GM18519 (cell line): ENCODE data around the gene NUP153.
"Not testable (repeated sequence)": the region's sequence is repeated elsewhere in the genome, so short reads cannot be mapped to it uniquely, and the experiment has no call there.

ENCODE experiments used
- ATAC-seq: cut with Tn5 transposase; IDR thresholded peaks from one replicate; pipeline ENCODE4 v1.9.1; 2021; ENCODE audit warnings: mild to moderate bottlenecking, moderate library complexity; ENCODE audit not compliant: unreplicated experiment, low FRiP score

NUP153 gene

GRCh38 chr6:17706580-17707370, at the start of gene NUP153:
TSS of gene NUP153 (minus strand) at chr6:17706925. CDS start at chr6:17706387, 538 bp downstream.
- peak; percentile 61 for ATAC-seq

- no peak for ATAC-seq
Observed at GRCh38 chr6:17754254-17754653, 47.5 kb upstream of the NUP153 start.

DNA sequence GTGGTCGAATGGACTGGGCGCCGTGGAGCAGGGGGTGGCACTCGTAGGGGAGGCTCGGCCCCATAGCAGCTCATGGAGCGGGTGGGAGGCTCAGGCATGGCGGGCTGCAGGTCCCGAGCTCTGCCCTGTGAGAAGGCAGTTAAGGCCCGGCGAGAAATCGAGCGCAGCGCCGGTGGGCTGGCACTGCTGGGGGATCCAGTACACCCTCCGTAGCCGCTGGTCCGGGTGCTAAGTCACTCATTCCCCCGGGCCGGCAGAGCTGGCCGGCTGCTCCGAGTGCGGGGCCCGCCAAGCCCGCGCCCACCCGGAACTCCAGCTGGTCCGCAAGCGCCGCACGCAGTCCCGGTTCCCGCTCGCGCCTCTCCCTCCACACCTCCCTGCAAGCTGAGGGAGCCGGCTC, 38.6 kb upstream of the NUP153 start:
- ATAC-seq = not testable (repeated sequence)

GRCh38 chr6:17744757-17745308, 38.1 kb upstream of the NUP153 start:
- not testable (repeated sequence) for ATAC-seq

DNA sequence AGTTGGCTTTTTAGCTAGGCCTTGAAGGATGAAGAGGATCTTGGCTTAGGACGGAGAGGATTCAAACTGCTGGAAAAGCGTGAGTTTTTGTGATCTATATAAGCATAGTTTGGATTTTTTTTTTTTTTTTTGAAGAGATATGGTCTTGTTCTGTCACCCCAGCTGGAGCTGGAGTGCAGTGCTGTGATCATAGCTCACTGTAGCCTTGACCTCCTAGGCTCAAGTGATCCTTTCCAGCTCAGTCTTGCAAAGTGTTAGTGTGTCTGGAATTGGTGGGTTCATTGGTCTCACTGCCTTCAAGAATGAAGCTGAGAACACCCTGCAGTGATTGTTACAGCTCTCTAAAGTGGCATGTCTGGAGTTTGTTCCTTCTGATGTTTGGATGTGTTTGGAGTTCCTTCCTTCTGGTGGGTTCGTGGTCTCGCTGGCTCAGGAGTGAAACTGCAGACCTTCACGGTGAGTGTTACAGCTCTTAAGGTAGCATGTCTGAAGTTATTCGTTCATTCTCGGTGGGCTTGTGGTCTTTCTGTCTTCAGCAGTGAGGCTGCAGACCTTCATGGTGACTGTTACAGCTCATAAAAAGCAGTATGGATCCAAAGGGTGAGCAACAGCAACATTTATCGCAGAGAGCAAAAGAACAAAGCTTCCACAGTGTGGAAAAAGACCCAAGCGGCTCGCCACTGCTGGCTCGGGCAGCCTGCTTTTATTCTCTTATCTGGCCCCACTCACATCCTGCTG, 37.5 kb upstream of the NUP153 start:
- ATAC-seq = no peak

- ATAC-seq = no peak
Observed at GRCh38 chr6:17741507-17741906, 34.8 kb upstream of the NUP153 start.

DNA sequence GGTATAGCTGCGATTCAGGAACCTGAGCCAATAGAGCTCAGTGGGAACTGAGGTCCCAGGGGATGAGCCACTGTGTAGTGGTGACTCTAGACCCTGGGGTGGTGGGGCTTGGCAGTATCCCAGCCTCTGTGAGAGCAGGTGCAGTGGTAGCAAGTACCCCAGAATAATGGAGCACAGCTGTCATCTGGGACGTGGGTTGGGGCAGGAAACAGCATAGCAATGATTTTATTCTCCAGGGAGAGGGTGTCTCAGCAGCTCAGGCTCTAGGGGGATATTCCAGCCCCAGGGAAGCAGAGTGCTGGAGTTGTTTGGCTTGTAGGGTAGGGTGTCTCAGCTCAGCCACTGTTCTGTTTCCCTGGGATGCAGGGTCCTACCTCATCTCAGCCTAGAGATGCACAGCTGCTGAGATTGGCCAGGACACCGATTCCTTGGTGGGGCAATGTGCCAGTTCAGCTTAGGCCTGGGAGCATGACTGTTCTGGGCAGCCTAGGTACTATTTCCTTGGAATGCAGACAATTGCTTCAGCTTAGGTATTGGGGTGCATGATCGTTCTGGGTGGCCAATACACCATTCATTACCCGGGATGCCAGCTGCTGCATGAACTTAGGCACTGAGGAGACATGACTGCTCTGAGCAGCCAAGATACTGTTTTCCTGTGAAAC, 34.0 kb upstream of the NUP153 start:
- ATAC-seq = no peak

DNA sequence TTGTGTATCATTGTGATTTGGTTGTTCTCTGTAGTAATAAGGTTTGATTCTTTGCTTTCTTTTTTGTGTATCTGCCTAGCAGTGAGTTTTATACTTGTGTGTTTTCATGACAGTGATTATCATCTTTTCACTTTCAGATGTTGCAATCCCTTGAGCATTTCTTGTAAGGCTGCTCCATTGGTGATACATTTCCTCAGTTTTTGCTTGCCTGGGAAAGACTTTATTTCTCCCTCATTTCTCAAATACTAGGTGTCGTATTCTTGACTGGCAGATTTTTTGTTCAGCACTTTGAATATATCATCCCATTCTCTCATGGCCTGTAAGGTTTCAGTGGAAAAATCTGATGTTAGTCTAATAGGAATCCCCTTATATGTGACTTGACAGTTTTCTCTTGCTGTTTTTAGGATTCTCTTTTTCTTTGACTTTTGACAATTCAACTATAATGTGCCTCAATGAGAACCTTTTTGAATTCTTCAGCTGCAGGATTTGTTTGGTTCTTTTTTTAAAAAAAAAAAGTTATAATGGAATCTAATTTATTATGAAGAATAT, 31.1 kb upstream of the NUP153 start:
- ATAC-seq = no peak

GRCh38 chr6:17735311-17735710, 28.6 kb upstream of the NUP153 start:
- not testable (repeated sequence) for ATAC-seq

DNA sequence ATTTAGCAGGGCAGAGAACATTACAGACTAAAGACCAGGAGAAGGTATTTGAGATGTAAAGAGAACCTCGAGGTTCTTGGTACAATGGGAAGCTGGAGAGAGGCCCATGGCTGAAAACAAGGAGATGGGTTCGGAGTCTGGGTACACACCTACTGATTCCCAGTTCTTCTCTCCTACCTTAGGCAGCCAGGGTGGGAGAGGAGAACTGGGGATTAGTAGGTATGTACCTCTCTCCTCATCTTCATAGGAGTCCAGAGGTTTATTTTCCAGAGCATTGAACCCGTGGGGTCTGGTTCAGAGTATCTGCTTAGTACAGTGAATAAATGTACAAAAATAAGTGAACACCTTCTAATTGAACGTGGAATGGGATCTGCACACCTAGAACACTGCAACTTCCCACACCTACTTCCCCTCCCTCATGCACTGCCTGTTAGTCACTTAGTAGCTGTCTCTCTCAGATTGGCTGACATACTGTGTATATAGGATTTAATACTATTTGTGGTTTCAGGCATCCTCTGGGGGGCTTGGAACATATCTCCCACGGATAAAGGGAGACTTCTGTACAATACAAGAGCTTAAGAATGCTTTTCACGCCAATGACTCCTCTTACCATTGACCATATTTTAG, 23.5 kb upstream of the NUP153 start:
- ATAC-seq = no peak

- no peak for ATAC-seq
Observed at GRCh38 chr6:17729223-17730077, 22.7 kb upstream of the NUP153 start.

DNA sequence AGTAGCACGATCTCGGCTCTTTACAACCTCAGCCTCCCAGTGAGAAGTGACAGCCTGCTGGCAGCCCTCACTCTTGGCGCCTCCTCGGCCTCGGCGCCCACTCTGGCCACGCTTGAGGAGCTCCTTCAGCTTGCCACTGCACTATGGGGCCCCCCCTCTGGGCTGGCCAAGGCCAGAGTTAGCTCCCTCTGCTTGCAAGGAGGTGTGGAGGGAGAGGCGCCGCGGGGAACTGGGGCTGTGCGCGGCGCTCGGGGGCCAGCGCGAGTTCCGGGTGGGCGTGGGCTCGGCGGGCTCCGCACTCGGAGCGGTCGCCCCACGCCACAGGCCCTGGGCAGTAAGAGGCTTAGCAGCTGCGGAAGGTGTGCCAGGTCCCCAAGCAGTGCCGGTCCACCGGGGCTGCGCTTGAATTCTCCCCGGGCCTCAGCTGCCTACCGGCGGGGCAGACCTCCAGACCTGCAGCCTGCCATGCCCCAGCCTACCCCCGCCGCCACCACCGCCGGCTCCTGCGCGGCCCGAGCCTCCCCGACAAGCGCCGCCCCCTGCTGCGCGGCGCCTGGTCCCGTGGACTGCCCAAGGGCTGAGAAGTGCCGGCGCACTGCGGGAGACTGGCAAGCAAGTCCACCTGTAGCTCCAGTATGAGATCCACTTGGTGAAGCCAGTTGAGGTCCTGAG, 22.0 kb upstream of the NUP153 start:
- no peak for ATAC-seq

DNA sequence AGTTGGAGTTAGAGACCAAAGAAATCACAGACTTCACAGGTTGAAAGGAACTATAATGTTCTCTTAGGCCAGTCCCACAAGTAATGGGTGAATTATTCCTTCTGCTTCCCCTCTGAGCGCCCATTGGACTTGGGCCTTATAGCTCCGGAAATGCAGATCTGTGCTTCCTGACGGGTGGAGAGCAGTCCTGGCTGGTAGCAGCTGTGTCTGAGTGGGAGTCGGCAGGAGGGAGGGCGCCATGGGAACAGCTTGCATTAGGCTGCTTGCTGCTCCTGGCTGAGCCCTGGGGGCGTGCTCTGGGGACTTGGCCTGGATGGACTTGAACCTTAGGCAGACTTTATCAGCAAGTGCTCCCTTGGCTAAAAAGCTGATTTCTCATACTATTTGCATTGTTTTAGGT, 18.4 kb upstream of the NUP153 start:
- no peak for ATAC-seq

GRCh38 chr6:17724341-17724740, 17.6 kb upstream of the NUP153 start:
- ATAC-seq = no peak

GRCh38 chr6:17721671-17722070, 14.9 kb upstream of the NUP153 start:
- ATAC-seq = no peak

DNA sequence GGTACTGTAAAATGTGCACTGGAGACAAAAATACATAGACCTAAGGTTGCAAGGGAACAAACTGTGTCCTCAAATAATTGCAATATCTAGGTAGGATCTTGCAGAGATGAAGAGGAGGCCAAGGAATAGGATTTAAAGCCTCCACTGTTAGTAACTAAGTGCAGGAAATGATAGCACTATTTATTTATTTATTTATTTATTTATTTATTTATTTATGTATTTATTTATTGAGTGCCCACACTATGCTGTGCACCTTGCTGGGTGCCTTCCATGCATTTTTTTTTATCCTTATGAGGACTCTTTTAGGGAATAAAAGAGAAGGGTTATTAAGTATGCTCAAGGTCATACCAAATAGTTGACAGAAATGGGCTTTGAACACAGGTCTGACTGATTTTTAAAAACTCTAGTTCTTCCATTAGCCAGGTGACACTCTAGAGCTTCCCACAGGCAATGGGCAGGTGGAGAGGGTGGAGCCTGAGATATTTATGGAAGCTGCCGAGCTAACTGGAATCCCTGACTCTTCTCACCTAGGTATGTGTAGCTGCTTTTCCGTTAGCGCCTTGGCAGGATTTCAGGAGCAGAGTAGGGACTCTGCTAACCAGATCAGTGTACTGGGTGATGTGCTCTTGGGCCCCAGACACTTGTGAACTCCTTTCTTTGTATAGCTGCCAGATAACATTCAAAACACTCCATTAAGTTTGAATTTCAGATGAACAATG, 12.8 kb upstream of the NUP153 start:
- ATAC-seq = no peak

DNA sequence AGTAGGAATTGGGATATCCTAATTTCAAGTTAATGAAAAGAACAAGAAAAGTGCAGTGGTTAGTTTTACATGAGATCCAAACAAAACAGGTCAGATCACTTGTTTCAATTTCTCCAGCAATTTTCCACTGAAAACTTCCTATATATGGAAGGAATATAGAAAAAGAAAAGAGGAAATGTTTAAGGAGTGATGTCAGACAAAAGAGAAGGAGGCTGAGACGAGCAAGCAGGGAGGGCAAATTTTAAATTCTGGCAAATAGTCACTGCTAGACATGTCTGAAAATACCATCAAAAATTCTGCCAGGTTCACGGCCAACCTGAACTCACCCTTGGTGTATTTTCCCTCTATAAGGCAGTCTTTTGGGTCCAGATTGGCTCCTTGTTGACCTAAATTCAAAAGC, 9.5 kb upstream of the NUP153 start:
- ATAC-seq = no peak
